ENCODE results near the gene SLC9A2. TPM values are rescaled to one million over a fixed set of nuclear protein-coding genes. Genes with fewer than 3 reads are reported as not detected.

SLC9A2 gene
- total RNA-seq, 1 donor: not detected

DNA sequence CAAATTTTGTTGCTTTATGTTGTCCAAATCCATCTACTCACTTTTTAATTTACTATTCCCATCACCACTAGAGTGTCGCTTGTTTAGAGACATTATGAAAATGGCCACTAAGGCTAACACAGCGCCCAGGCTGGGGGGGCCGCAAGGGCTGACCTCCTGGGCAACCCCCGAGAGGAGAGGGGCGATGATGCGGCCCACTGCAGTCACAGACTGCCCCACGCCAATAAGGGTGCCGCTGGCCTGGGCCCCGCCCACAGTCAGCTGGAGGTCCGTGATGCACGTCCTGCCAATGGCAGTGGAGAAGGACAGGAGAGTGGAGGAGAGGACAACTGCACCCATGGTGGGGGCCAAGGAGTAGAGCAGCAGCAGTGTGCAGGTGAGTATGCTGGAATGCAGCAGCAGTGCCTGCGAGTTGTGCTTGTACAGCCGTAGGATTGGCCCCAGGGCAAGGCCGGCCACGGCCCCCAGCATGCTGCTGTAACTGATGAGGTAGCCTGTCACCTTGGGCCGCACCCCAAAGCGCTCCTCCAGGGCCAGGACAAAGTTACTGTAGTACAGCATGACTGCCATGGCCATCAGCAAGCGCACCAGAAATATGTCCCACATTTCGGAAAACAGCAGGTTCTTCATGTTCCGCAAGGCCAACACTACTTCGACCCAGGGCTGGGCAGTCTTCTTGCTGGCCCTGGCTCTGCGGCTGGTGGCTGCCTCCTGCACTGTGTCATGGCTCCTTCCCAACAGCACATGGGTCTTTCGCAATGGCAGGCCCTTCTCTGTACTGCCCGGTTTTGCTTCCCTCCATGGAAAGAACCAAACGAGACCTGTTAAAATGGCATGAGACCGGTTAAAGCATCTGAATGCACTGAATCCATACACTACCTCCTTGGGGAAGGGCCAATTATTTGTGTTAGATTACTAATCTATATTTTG is 99.3 kb downstream of the SLC9A2 start:
- H3K4me3 ChIP-seq (ENCODE audit: low read depth, low read length): no peak overlapping the region
- no peak for DNase-seq (ENCODE audit: low read depth)
- TF ChIP-seq, protein P1, sequence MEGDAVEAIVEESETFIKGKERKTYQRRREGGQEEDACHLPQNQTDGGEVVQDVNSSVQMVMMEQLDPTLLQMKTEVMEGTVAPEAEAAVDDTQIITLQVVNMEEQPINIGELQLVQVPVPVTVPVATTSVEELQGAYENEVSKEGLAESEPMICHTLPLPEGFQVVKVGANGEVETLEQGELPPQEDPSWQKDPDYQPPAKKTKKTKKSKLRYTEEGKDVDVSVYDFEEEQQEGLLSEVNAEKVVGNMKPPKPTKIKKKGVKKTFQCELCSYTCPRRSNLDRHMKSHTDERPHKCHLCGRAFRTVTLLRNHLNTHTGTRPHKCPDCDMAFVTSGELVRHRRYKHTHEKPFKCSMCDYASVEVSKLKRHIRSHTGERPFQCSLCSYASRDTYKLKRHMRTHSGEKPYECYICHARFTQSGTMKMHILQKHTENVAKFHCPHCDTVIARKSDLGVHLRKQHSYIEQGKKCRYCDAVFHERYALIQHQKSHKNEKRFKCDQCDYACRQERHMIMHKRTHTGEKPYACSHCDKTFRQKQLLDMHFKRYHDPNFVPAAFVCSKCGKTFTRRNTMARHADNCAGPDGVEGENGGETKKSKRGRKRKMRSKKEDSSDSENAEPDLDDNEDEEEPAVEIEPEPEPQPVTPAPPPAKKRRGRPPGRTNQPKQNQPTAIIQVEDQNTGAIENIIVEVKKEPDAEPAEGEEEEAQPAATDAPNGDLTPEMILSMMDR (IDR thresholded peaks at IDR 0.05; ENCODE audit: insufficient read depth, low read depth, low read length): no peak

DNA sequence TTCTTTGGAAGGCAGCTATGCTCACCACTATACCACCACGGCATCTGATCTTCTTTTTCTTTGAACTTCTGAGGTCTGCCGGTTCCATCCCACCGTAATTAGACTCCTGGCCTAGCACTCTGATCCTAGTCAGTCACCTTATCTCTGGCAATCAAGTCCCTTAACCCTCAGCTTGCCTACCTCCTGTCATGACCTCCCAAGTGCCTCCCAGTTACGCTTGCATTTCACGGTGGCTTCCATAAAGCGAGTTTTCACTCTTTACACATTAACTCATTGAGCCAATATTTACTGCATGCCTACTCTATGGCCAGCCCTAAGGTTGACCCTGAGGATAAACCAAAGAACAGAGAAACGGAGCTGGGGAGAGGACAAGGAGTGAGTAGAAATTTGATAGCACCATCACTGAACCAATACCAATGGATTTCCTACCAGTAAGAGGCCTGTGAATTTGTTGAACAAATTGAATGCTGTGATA is 104.7 kb downstream of the SLC9A2 start:
- H3K4me3 ChIP-seq (ENCODE audit: low read depth, low read length): no peak overlapping the region
- TF ChIP-seq, protein P1 (IDR thresholded peaks at IDR 0.05; ENCODE audit: insufficient read depth, low read depth, low read length): no peak
- no peak for DNase-seq (ENCODE audit: low read depth)

DNA sequence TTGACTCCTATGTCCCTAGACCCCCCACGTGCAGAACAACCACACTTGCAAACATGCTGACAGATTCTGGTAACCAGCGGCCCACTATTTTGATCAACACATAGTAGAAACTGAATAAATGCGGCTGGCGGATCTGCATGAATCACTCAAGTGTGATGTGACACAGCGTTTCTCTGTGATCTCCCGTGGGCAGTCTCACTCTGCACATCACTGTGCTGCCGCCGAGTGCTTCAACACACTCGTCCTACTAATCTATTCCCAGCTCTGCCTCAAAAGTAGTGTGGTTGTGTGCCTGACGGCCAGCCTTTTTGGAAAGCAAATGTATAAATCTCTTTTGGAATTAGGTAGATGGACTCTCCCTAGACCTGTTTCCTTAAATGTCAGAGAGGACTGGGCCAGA is 105.2 kb downstream of the SLC9A2 start:
- H3K4me3 ChIP-seq (ENCODE audit: low read depth, low read length): no peak overlapping the region
- TF ChIP-seq, protein P1 (IDR thresholded peaks at IDR 0.05; ENCODE audit: insufficient read depth, low read depth, low read length): no peak
- DNase-seq (ENCODE audit: low read depth): no peak

DNA sequence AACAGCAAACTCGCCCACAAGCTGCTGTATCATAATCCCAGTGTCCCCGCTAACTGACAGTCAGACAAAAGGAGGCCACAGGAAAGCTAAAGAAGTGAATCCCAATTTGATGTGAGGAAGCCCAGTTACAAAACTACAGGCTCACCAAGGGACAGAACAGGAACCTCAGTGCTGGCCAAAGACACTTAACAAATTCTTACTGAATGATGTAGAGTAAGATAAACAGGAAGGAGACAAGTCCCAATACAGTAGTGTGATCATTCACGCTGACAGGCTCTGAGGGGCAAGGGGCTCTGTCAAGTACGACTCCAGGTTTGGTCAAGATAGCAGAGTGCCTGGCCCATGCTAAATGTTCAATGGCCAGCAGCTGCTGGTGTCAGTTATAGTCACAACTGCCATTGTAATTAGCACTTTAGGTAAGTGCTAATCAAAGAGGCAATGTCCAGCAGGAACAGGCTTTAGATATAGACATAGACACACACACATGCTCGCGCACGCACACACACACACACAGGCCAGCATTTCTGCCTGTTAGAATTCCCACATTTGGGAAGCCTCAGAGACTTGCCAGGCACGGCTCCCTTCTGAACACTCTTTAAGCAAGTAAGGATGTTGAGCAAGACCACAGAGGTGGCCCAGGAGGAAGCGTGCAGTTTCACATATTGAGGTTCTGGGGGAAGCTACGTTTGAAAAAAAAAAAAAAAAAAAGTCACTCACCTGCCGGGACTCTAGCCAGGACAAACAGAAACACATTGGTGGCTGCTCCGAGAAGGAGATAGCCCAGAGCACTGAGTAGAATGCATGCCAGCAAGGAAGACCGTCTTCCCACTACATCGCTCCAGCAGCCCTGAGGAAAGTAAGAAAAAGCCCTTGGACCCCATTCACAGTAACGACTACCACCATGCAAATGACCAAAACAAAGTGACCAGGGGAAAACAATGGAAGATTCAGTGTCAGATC is 107.1 kb downstream of the SLC9A2 start:
- TF ChIP-seq, protein P1 (IDR thresholded peaks at IDR 0.05; ENCODE audit: insufficient read depth, low read depth, low read length): no peak
- no peak for DNase-seq (ENCODE audit: low read depth)
- H3K4me3 ChIP-seq (ENCODE audit: low read depth, low read length): no peak overlapping the region

DNA sequence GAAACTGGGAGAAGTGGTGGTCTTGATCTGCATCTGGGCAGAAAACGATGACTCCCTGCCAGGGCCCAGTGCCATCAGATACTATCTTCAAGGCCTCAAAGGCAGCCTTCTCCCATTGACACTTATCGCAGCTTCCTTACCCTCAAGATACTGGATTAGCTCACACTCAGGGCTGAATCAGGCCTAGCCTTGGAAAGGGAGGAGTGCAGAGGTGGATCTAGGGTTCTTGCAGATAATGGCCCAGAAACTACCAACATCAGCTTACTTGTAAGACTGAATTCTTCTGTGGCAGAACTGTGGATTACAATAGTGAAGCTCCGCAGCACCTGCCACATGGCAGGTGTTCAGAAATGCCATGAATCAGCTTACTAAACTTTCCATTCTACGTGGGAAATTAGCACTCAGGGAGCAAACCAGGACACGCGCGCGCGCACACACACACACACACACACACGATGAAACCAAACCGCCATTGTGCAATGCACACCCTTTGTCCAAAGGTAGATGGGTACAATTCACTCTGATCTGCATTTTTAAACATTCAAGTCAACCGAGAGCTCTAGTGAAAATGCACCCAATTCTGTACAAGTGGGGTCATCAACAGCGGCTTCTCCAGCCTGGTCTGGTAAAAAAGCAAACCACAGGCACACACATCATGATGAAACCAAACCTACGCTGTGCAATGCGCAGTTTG is 116.2 kb downstream of the SLC9A2 start:
- TF ChIP-seq, protein P1 (IDR thresholded peaks at IDR 0.05; ENCODE audit: insufficient read depth, low read depth, low read length): no peak
- peak overlapping the region; percentile 89 for H3K4me3 ChIP-seq (ENCODE audit: low read depth, low read length)
- DNase-seq (ENCODE audit: low read depth): peak; percentile 14

DNA sequence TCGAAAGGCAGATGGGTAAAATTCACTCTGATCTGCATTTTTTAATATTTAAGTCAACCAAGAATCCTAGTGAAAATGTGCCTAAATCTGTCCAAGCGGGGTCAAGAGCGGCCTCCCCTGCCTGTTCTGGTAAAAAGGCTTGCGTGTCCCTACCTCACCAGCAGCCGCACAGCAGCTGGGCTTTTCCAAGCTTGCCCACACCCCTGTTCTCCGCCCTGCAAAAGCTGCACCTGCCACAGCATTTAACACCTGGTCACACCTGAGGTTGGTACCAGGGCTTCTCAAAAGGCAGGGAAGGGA is 116.7 kb downstream of the SLC9A2 start:
- peak overlapping the region; percentile 89 for H3K4me3 ChIP-seq (ENCODE audit: low read depth, low read length)
- TF ChIP-seq, protein P1 (IDR thresholded peaks at IDR 0.05; ENCODE audit: insufficient read depth, low read depth, low read length): no peak
- no peak for DNase-seq (ENCODE audit: low read depth)
